DLD1 (cell line): ENCODE results near the gene BMPR1B.

Experiments used
- in situ Hi-C: cut with HindIII; loops from 2 replicates; pipeline ENCODE4 v1.10.0; 2017; ENCODE audit warnings: low sequenced_read_pairs

The BMPR1B gene

GRCh38 chr4:94762326-94762725 is 4.6 kb downstream of the BMPR1B start:
- in situ Hi-C loops, result no loop called here

- in situ Hi-C loops, result no loop called here
Measured at GRCh38 chr4:94763005-94763404, 5.2 kb downstream of the BMPR1B start.

- in situ Hi-C loops, result no loop called here
Measured at GRCh38 chr4:94763500-94763899, 5.7 kb downstream of the BMPR1B start.

- in situ Hi-C loops, result no loop called here
Measured at GRCh38 chr4:94764069-94764468, 6.3 kb downstream of the BMPR1B start.

GRCh38 chr4:94765174-94765573 is 7.4 kb downstream of the BMPR1B start:
- in situ Hi-C loops, result no loop called here

GRCh38 chr4:94765648-94766047 is 7.9 kb downstream of the BMPR1B start:
- in situ Hi-C loops, result no loop called here

- in situ Hi-C loops, result no loop called here
Measured at GRCh38 chr4:94766856-94767255, 9.1 kb downstream of the BMPR1B start.

GRCh38 chr4:94767446-94767845 is 9.7 kb downstream of the BMPR1B start:
- in situ Hi-C loops, result no loop called here

- in situ Hi-C loops, result no loop called here
Measured at GRCh38 chr4:94782707-94783106, 25.0 kb downstream of the BMPR1B start.

- in situ Hi-C loops, result no loop called here
Measured at GRCh38 chr4:94791701-94792100, 33.9 kb downstream of the BMPR1B start.

GRCh38 chr4:94798808-94799207 is 41.1 kb downstream of the BMPR1B start:
- in situ Hi-C loops, result no loop called here

GRCh38 chr4:94801016-94801415 is 43.3 kb downstream of the BMPR1B start:
- in situ Hi-C loops, result no loop called here

- in situ Hi-C loops, result no loop called here
Measured at GRCh38 chr4:94802091-94802490, 44.3 kb downstream of the BMPR1B start.

GRCh38 chr4:94803181-94803580 is 45.4 kb downstream of the BMPR1B start:
- in situ Hi-C loops, result no loop called here

- in situ Hi-C loops, result no loop called here
Measured at GRCh38 chr4:94804650-94805049, 46.9 kb downstream of the BMPR1B start.

GRCh38 chr4:94806376-94806775 is 48.6 kb downstream of the BMPR1B start:
- in situ Hi-C loops, result no loop called here

- in situ Hi-C loops, result no loop called here
Measured at GRCh38 chr4:94811643-94812042, 53.9 kb downstream of the BMPR1B start.

- in situ Hi-C loops, result no loop called here
Measured at GRCh38 chr4:94813221-94813620, 55.5 kb downstream of the BMPR1B start.

- in situ Hi-C loops, result no loop called here
Measured at GRCh38 chr4:94814237-94814636, 56.5 kb downstream of the BMPR1B start.

GRCh38 chr4:94819371-94820168 is 61.8 kb downstream of the BMPR1B start:
- in situ Hi-C loops, result no loop called here

GRCh38 chr4:94826206-94826605 is 68.5 kb downstream of the BMPR1B start:
- in situ Hi-C loops, result no loop called here

GRCh38 chr4:94827481-94828110 is 69.8 kb downstream of the BMPR1B start:
- in situ Hi-C loops, result no loop called here
